SK-N-SH (cell line): ENCODE results near the gene GALNT14.

Source experiments
- RFX5 ChIP-seq: IDR thresholded peaks from 2 replicates; pipeline ENCODE4 v1.6.1; 2012; ENCODE audit warnings: mild to moderate bottlenecking, improper control_type of control experiment, low read length
- TF ChIP-seq, protein P1 (sequence below): IDR thresholded peaks from 2 replicates; pipeline ENCODE4 v1.6.1; 2012; ENCODE audit warnings: mild to moderate bottlenecking, low read depth, low read length, moderate library complexity
- TF ChIP-seq, protein P2 (sequence below): fragments of 200-600 bp; sonication (generic); IDR thresholded peaks from 2 replicates; pipeline ENCODE4 v1.6.1; 2017; ENCODE audit warnings: antibody characterized with exemption, mild to moderate bottlenecking, moderate library complexity

DNA sequence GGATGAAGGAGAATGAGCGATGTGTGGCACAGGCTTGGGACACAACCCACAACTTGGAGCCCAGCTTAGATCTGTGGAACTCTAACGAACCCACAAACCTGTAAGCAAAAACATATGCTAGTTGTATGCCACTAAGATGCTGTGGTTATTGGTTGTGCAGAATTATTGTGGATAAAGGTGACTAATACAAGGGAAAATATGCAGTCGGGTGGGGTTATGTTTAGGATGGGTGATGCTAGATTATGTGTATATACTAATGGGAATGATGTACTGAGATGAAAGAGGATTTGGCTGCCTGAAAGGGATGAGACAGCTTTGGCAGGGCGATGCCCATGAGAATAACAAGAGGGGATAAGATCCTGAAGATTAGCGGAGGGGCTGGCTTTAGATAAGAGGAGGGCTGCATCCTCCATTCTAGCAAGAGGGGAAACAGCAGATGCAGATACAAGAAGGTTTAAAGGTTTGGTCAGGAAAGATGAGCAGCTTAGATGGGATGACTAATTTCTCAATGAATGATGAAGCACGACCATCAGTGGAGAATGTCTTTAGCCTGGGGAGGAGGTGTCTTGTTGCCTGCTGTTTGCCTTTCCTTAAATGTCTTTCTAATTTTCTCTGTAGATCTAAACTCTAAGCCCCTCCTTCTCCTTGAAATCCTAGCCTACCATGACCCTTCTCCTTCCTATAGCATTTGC, 49.6 kb downstream of the GALNT14 start:
- TF ChIP-seq, protein P1, sequence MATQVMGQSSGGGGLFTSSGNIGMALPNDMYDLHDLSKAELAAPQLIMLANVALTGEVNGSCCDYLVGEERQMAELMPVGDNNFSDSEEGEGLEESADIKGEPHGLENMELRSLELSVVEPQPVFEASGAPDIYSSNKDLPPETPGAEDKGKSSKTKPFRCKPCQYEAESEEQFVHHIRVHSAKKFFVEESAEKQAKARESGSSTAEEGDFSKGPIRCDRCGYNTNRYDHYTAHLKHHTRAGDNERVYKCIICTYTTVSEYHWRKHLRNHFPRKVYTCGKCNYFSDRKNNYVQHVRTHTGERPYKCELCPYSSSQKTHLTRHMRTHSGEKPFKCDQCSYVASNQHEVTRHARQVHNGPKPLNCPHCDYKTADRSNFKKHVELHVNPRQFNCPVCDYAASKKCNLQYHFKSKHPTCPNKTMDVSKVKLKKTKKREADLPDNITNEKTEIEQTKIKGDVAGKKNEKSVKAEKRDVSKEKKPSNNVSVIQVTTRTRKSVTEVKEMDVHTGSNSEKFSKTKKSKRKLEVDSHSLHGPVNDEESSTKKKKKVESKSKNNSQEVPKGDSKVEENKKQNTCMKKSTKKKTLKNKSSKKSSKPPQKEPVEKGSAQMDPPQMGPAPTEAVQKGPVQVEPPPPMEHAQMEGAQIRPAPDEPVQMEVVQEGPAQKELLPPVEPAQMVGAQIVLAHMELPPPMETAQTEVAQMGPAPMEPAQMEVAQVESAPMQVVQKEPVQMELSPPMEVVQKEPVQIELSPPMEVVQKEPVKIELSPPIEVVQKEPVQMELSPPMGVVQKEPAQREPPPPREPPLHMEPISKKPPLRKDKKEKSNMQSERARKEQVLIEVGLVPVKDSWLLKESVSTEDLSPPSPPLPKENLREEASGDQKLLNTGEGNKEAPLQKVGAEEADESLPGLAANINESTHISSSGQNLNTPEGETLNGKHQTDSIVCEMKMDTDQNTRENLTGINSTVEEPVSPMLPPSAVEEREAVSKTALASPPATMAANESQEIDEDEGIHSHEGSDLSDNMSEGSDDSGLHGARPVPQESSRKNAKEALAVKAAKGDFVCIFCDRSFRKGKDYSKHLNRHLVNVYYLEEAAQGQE: no peak
- TF ChIP-seq, protein P2, sequence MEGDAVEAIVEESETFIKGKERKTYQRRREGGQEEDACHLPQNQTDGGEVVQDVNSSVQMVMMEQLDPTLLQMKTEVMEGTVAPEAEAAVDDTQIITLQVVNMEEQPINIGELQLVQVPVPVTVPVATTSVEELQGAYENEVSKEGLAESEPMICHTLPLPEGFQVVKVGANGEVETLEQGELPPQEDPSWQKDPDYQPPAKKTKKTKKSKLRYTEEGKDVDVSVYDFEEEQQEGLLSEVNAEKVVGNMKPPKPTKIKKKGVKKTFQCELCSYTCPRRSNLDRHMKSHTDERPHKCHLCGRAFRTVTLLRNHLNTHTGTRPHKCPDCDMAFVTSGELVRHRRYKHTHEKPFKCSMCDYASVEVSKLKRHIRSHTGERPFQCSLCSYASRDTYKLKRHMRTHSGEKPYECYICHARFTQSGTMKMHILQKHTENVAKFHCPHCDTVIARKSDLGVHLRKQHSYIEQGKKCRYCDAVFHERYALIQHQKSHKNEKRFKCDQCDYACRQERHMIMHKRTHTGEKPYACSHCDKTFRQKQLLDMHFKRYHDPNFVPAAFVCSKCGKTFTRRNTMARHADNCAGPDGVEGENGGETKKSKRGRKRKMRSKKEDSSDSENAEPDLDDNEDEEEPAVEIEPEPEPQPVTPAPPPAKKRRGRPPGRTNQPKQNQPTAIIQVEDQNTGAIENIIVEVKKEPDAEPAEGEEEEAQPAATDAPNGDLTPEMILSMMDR: no peak
- TF ChIP-seq RFX5: no peak
